LNCaP clone FGC (cell line): ENCODE measurements around the gene STX12.
"Not testable (repeated sequence)": the region's sequence is repeated elsewhere in the genome, so short reads cannot be mapped to it uniquely, and the experiment has no call there.

ENCODE experiments used
- DNase-seq: peaks from one replicate; pipeline ENCODE4 v3.0.0-alpha.2; 2011; ENCODE audit warnings: low read depth
- H3K4me3 ChIP-seq: 2 replicates; pipeline ENCODE4 v1.5.1; 2011; ENCODE audit warnings: mild to moderate bottlenecking, low read depth, low read length, control low read depth
- CTCF ChIP-seq: IDR thresholded peaks from 2 replicates; pipeline ENCODE4 v1.5.1; 2012; ENCODE audit warnings: mild to moderate bottlenecking; ENCODE audit not compliant: control insufficient read depth, insufficient read depth; ENCODE audit errors: extremely low read depth

Gene STX12

GRCh38 chr1:27760426-27760825 lies 12.6 kb upstream of the STX12 start:
- DNase-seq: no peak
- TF ChIP-seq CTCF: no peak
- H3K4me3 ChIP-seq: no peak overlapping the region

DNA sequence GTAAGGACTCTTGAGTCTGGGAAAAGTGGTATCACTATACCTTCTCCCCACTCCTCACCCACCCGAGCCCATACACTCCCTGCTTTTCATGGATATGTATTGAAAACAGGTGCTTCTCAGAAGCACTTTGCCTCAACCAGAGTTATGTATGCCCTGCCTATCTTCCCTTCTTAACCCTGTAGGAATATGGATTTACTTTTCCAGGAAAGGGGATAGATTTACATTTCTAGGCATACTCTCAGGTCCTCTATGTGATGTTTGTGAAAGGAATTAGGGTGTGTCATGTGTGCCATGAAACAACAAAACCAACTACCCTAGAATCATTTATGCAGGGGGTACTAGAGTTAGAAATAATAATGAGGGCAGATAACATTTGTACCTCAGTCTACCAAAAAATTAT lies 11.0 kb upstream of the STX12 start:
- no peak for TF ChIP-seq CTCF
- DNase-seq: no peak
- no peak overlapping the region for H3K4me3 ChIP-seq

DNA sequence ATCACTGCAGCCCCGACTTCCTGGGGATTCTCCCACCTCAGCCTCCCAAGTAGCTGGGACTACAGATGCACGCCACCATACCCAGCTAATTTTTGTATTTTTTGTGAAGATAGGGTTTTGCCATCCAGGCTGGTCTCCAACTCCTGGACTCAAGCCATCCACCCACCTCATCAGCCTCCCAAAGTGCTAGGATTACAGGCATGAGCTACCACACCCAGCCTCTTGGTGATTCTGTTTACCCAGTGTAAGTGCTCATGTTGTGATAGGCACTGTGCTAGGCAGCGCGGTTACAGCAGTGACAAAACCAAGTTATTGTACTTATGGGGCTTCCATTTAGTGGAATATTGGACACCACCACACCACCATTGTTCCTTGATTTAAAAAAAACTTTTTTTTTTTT lies 9.7 kb upstream of the STX12 start:
- H3K4me3 ChIP-seq: no peak overlapping the region
- no peak for TF ChIP-seq CTCF
- no peak for DNase-seq

GRCh38 chr1:27770293-27770830 lies 2.7 kb upstream of the STX12 start:
- no peak overlapping the region for H3K4me3 ChIP-seq
- DNase-seq: no peak
- TF ChIP-seq CTCF: no peak

DNA sequence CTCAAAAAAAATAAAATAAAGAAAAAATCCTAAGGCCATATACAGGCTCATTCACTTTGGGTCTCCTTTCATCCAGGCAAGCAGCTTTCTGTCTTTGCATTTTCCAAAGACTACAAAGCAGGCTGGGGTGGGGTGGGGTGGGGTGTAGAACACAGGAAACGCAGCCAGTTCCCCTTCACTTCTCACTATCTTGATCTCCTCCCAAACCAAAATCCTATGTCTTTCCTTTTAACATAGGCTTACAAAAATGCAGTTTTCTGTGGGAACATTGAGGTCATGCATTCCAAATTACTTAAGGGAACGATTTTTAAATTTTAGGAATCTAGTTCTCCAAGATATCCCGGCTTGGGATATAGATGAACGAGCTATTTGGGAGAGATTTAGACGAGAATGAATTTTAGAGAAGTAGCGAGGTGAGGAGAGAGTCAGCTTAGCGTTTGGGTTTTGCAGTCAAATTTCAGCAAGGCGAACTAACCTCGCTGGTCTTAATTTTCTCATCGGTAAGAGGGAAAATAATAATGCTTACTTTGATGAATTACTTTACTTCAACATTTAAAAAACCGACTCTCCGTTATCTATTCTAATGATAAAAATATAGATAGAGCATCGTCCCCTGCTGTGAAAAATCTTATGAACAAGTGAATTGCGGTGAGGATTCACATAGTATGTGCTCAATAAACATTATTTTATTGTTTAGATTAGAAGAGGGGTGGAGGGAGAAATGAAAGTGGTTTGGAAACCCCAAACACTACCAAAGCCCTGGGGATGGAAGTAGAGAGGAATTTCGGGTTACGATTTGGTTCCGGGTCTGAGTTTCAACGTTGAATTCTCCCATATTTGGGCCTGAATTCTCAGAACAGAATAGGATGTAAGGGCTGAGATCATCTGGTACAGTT lies 735 bp upstream of the STX12 start:
- no peak for TF ChIP-seq CTCF
- no peak for DNase-seq
- H3K4me3 ChIP-seq: peak overlapping the region; percentile 98

DNA sequence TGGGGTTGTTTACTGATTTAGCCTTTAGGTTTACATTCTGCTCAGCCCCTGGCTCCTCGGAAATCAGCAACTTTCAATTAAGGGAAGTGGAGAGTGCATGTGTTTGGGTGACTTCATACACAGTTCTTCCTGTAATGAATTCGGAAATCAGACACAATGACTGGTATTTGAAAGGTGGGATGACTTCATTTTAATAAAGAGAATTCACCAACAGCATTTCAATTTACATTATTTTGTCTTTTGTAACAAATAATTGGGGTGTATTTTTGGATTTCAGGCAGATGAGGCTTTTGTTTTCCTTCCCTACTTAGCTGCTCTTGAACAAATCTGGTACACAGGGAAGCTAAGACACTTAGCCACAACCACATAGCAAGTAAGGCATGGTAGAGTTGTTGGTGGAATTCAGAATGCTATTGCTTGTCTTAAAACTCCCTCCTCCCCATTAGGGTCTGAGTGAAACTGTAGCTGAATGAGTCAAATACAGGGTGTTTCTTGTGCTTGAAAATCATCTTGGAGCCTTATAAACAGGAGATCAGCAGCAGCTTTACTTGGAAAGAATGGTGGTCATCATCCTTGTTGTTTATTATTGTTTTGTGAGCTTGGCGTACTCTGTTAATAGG lies 917 bp downstream of the STX12 start:
- TF ChIP-seq CTCF: no peak
- no peak for DNase-seq
- peak overlapping the region; percentile 98 for H3K4me3 ChIP-seq

- TF ChIP-seq CTCF: no peak
- peak overlapping the region; percentile 98 for H3K4me3 ChIP-seq
- no peak for DNase-seq
Observed at GRCh38 chr1:27774654-27775053, 1.6 kb downstream of the STX12 start.

DNA sequence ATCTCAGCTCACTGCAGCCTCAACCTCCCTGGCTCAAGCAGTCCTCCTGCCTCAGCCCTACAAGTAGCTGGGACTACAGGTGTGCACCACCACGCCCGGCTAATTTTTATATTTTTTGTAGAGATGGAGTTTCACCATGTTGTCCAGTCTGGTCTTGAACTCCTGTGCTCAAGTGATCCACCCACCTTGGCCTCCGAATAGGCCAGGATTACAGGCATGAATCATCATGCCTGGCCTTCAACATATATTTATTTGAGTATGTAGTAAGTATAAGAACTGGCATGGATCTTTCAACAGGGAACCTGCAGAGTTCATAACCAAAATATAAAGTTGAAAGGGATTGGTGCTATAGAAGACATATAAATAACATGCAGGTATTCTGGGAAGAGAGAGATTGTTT lies 2.3 kb downstream of the STX12 start:
- not testable (repeated sequence) for H3K4me3 ChIP-seq, DNase-seq

DNA sequence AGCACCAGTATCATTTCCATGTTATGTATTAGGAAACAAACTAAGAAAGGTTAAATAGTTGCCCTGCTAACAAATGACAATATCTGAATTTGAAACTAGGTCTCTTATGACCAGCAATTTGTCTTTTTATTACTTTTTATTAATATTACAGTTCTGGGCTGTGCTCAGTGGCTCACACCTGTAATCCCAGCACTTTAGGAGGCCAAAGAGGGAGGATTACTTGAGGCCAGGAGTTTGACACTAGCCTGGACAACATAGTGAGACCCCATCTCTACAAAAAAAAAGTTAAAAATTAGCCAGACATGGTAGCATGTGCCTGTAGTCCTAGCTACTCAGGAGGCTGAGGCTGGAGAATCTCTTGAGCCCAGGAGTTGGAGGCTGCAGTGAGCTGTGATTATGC lies 3.3 kb downstream of the STX12 start:
- DNase-seq, H3K4me3 ChIP-seq: not testable (repeated sequence)
